ENCODE data around the gene MEGF6. TPM values are rescaled to one million over a fixed set of nuclear protein-coding genes. Genes with fewer than 3 reads are reported as not detected.

Gene MEGF6
- total RNA-seq, 1 experiment from 2014 or later, result 21.3 TPM

GRCh38 chr1:3473381-3473844, 137.9 kb downstream of the MEGF6 start:
- Histone ChIP-seq H3K4me2 (ENCODE audit: insufficient read depth, insufficient read length, low read length) (no peak overlapping the region), H3K18ac (ENCODE audit: insufficient read length, low read depth, low read length) (no peak overlapping the region), H3K4ac (ENCODE audit: low read depth, low read length) (no peak overlapping the region), H3K23ac (ENCODE audit: insufficient read length, low read depth, low read length) (no peak overlapping the region), H3K27me3 (ENCODE audit: insufficient read depth, low read length) (no peaks in the 10 kb centered on the region), H2BK5ac (ENCODE audit: insufficient read length, low read length) (no peak overlapping the region), H2AFZ (ENCODE audit: low read length) (no peak overlapping the region), H3K9me3 (ENCODE audit: control insufficient read depth, low read depth, low read length) (no peaks in the 10 kb centered on the region), H2BK12ac (ENCODE audit: insufficient read length, low read depth, low read length) (no peak overlapping the region), H4K5ac (ENCODE audit: insufficient read length, low read depth, low read length) (no peak overlapping the region), H3K4me1 (ENCODE audit: insufficient read depth, low read length) (peaks cover 5% of the 10 kb centered on the region; the same call in 1 of the 2 replicates), H3K79me1 (ENCODE audit: insufficient read depth, low read depth, low read length, poor library complexity, severe bottlenecking) (no peaks in the 10 kb centered on the region), H3K23me2 (ENCODE audit: insufficient read length, low read depth, low read length, poor library complexity, severe bottlenecking) (no peaks in the 10 kb centered on the region), H3K27ac (ENCODE audit: insufficient read length, low read depth, low read length) (no peak overlapping the region), H3K9ac (ENCODE audit: extremely low read depth, insufficient read length, low read length) (no peak overlapping the region), H3K79me2 (ENCODE audit: insufficient read depth, low read length) (no peaks in the 10 kb centered on the region), H2BK120ac (ENCODE audit: low read depth, low read length, poor library complexity, severe bottlenecking) (no peak overlapping the region), H3K14ac (ENCODE audit: insufficient read depth, low read length) (no peak overlapping the region), H2AK5ac (ENCODE audit: insufficient read length, low read length) (no peak overlapping the region), H3K56ac (ENCODE audit: insufficient read length, low read depth, low read length) (no peak overlapping the region), H2BK20ac (ENCODE audit: low read depth, low read length, poor library complexity, severe bottlenecking) (no peak overlapping the region), H4K91ac (ENCODE audit: insufficient read length, low read depth, low read length) (no peak overlapping the region), H4K8ac (replicated peaks; ENCODE audit: insufficient read length, low read depth, low read length) (no peak overlapping the region), H4K20me1 (ENCODE audit: control insufficient read depth, insufficient read depth, insufficient read length) (peaks cover 4% of the 10 kb centered on the region), H3T11ph (ENCODE audit: low read length) (no peak overlapping the region), H2BK15ac (ENCODE audit: low read depth, low read length) (no peak overlapping the region)
- Mint-ChIP-seq H3K4me1 (peaks cover 13 to 16% of the 10 kb centered on the region in 2 experiments), H3K27me3 (ENCODE audit: low read depth) (no peaks in the 10 kb centered on the region), H3K36me3 (ENCODE audit: insufficient read depth in 1 of 3, low read depth in 3 of 3) (peaks cover 4 to 27% (median 21%) of the 10 kb centered on the region in 3 experiments; a peak in 5 of 7 replicates), H3K27ac (peak overlapping the region in 2 of 3 experiments; percentile 34 to 86; a peak in 3 of 7 replicates), H3K9me3 (no peaks in the 10 kb centered on the region), H3K4me3 (no peak overlapping the region)
- WGBS (ENCODE audit: extremely low coverage, insufficient read length, low lambda C conversion rate), result no CpG with 5 or more reads among the region's 20 CpGs
- no peak for TF ChIP-seq CTCF (conservative IDR thresholded peaks at IDR 0.05)
- DNase-seq, result no peak
